ENCODE data around the gene SPATA3.

DNA sequence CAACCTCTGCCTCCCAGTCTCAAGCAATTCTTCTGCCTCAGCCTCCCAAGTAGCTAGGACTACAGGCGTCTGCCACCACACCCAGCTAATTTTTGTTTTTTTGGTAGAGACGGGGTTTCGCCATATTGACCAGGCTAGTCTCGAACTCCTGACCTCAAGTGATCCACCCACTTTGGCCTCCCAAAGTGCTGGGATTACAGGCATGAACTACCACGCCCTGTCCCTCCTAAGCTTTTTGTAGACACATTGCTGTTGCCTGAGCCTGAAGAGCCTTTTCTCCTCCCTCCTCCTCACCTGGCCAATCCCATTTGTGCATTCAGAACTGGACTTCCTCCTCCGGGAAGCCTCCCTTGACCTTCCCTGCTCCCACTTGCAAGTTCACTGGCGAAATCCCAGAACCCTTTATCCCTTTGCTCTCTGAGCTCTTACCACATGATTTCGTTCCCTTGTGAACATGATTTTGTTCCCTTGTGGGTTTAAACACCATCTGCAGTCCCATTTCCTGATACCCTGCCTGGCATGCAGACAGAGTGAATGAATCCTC, 44.0 kb downstream of the SPATA3 start:
- no peak for TF ChIP-seq EZH2phosphoT487 (IDR thresholded peaks at IDR 0.05; ENCODE audit: low read length)
- TF ChIP-seq EZH2 (optimal IDR thresholded peaks at IDR 0.05; ENCODE audit: low read depth, low read length) = no peak
